Activated CD4-positive, alpha-beta T cell treated with anti-CD3 and anti-CD28 coated beads, Interleukin-2, amount 50 U/mL, for 1 hour (primary cell): ENCODE measurements around the gene FBXO7.

Experiments
- DNase-seq: peaks from one replicate; pipeline ENCODE4 v3.0.0-alpha.2; 2020

FBXO7 gene

DNA sequence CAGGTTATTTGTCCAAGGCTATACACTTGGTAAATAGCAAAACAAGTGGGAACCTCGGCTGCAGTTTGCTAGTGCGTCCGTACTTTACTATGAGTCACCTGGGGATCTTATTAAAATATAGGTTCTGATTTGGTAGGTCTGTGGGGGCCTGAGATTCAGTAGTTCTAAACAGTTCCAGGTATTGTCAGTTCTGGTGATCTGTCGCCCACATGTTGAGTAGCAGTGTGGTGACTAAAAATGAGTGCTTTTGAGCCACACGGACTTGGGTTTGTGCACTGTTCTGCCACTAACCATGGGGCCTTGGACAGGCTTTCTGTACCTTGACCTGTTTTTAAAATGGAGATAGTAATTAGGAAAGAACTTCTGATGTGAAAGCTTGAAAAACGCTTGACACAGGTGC lies 15.7 kb downstream of the FBXO7 start:
- no peak for DNase-seq

DNA sequence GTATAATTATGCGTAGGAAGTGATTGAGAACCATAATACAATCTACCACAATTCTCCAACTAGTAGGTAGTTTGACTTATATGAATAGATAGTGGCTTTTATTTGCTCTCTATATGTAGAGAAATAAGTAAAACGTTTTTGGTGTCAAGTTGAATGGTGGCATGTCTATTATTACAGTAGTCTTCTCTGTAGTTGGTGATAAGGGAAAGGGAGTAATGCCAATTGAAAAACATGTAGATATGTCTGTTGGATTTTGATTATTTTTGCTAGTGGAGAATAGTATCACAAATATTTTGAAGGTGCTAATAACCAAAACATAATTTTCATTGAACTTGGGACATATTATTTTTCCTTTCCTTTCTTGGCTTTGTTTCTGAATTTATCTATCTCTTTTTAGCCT lies 17.5 kb downstream of the FBXO7 start:
- no peak for DNase-seq

DNA sequence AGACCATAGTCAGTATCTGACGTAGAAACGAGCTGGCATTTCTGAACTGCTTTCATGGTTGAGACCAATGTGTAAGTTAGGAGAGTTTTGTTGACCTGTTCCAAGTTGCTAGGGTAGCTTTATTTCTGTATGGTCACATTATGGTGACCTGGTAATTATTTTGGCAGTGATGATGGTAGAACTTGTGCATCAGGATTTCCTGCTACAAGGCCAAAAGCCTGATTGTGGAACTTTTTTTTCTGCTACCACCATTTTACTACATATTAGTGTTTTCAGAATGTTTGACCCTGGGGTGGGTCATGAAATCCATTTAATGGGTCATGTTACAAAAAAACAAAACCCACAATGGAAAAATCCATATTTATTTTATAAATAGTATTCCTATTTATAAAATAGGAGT lies 18.9 kb downstream of the FBXO7 start:
- DNase-seq: no peak

DNA sequence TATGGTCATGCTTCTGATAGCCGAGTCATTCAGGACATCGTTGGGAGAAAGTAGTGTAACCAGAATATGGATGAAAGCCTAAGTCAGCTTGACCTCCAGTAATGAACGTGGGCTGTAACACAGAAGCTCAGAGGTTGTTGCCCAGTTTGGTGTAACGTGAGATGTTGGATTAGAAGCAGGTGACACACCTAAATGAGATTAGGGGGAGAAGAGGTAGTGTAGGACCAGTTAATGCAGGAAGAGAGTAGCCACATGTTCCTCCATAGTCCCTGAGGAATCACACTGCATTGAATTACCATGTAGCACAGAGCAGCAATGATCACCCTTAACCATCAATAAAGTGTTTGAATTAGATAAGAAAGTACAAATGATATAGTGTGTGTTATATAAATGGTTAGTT lies 20.4 kb downstream of the FBXO7 start:
- no peak for DNase-seq

DNA sequence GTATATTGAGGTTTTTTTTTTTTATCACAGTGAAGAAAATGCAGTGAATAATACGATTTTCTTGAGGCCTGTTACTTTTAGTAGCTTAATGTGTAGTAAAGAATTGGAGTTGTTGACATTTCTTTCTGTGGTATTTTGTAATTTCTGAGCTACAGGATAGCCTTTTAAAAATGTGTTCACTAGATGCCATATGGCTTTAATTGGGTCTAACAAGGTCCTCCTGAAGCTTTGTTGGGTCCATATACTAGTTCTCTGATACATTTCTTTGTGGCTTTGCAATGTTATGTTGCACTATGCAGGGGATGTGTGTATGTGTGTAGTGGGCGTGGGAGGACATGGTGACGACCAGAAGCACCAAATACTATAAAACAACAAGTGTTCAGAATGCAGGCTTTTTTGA lies 25.1 kb downstream of the FBXO7 start:
- DNase-seq: no peak

DNA sequence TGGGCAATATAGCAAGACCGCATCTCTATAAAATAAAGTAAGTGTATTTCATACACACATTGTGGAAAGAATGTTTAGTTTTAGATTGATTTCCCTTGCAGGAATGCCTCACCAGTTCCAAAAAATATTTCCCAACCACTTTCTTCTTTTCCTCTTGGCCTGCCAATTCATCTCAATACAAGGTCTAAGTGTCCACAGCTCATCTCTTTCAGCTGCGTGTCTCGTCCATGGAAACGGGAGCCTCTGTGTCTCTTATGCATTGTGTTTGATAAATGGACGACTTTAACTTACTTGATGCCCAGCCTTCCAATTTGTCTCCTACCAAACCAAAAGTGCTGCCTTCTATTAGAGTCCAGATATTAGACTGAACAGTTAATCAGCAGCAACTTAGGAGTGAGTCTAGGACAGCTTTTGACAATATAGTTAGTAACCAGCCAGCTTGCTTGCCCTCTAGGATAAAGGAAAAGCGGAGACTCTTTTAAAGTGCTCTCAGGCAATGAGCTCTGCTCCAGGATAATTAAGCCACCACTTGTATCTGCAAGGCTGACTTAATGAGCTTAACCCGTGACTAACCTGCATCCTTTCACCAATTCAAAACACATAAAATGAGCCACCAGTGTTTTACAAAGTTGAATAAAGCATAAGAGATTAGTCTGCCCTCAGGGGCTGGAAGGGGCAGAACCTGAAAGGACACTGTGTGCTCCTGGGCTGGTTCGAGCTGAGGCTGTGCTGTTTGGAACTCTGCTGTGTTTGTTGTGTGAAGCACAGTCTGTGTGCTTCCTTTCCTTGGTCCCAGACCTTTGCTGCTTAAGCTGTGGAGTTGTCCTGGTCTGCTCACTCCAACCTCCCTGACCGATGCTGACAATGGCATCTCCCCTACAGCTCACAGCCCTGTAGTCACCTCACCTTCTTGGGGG lies 27.5 kb downstream of the FBXO7 start:
- DNase-seq: no peak

DNA sequence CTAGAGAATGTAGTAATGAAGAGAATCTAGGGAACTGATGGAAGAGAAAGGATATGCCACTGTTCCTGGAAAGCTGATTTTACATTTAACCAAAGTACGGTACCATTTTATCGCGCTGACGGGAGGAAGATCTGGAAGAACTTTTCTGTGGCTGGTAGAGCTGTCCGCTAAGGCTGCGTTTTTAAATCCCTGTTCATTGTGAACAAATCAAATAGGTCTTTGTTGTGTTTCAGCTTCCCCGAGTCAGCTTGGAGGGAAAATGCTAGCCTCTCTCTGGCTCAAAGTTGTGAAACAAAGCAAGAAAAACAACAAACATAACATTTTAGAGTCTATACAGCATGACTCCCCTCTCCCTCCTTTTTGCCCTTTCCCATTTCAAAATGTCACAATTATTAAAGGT lies 34.4 kb downstream of the FBXO7 start:
- no peak for DNase-seq

DNA sequence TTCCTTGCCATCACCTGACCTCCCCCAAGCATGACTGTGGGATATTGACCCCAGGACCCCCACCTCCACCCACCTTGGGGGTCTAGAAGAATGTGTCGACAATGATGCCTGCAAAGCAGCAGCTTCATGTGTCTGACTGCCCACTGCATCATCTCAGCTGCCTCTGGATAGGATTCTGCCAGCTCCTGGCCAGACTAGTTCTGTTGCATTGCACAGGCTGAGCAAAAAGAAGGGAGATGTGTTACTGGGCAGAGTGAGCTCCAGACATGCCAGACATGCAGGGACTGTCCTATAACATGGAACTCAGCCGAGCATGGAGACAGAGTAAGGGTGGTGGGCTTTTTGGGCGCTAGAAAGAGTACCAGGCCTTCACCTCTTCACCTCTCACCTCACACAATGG lies 36.7 kb downstream of the FBXO7 start:
- DNase-seq: no peak

DNA sequence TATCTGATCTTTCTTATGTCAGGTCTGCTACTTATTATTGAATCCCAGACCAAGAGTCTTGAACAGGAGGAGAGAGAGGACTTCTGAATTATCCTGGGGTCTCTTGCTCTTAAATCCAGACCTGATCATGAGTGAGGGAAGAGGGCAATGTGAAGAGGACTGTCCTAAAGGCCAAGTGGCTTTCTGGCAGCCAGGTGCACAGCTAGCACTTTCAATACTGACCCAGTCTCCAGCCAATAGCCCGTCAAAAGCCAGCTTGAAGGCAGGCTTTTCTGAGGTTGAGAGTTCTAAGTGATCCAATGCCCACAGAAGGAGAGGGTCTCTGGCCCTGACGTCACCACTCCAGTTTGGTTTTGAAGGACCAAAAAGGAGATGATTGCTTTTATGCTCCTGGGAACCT lies 37.2 kb downstream of the FBXO7 start:
- no peak for DNase-seq

DNA sequence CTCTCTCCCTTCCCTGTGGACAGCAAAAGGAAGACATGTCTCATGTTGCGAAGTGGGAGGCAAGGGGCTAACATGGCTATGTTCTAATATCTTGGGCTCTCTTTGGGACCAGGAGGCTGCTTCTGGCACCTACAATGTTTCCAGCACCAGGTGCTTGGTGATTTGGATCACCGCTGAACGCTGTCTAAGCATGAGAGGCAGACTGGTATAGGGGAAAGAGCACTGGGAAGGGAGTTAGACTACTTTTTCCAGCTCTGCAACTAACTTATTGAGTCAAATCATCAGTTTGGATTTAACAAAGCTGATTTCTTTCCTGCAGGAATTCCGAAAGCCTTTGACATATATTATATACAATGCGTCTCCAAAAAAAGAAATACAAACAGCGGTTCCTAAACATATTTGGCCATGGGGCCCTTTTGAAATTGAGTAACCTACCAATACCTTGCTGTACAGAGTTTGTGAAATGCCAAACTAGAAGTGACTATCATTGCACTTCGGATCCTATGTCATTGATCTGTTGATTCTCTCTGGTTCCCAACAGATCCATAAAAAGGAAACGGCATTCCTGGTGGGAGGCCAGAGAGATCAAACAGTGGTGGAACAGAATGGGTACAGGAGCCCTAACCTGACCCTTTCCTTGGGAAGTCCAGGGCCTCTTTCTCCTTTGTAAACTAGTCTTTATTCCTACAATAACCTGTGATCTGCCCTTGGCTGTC lies 37.8 kb downstream of the FBXO7 start:
- no peak for DNase-seq

DNA sequence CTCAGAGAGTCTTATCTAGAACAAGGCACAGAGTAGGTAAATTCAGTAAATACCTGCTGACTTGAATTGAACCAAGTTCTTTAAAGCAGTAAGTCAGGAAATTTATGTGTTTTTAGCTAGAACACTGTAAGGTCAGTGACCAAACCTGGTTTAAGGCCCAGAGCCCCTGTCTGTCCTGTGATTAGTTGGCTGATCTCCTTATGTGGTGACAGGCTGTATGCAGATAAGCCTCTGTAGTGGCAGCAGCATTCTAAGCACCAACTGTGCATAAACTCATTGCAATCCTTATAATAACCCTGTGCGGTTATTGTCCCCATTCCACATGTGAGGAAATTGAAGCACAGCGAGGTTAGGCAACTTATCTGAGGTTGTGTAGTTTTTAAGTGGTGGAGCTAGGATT lies 40.5 kb downstream of the FBXO7 start:
- no peak for DNase-seq

DNA sequence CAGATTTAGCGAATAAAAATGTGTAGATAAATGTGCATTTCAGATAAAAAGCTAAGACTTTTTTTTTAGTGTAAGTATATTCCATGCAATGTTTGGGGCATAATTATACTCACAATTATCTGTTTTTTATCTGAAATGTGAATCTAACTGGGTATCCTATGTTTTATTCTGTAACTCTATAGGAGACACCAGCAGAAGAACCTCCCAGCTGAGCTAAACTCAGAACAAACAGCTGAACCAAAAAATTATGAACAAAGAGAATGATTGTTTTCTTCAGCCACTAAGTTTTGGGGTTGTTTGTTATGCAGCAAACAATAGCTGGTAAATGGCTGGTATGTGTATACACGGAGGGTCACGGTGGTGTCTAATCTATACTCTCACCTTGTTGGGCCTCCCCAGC lies 42.9 kb downstream of the FBXO7 start:
- DNase-seq: no peak

DNA sequence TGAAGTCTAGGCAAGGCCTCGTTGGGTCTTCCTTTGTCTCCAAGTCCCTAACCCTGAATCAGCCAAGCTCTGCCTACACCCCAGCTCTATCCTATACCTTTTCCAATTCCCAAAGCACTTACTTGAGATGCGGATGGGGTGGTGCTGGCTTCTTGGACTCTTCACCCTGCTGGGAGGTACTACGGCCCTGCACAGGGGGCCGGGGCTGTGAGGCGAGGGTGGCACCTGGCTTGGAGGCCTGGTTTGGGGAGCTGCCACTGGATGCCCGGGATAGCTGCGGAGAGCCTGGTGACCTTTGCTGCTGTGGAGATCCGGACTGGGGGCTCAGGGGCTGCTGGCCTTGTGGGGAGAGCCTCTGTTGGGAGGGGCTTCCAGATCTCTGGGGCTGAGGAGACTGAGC lies 43.3 kb downstream of the FBXO7 start:
- DNase-seq: no peak

DNA sequence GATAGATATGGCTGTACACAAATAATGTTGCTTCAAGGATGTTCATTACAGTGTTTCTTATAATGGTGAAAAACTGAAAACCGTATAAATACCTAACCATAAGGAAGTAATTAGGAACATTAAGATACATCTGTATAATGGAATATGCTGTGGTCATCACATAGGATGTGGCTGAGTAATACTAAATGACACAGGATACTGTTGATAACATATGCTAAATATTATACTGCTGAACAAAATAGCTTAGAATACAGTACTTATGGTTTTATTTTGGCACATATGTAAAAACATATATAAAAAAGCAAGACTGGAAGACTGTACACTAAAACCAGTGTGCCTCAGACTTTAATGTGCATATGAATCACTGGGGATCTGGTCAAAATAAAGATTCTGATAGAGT lies 43.8 kb downstream of the FBXO7 start:
- DNase-seq: no peak

DNA sequence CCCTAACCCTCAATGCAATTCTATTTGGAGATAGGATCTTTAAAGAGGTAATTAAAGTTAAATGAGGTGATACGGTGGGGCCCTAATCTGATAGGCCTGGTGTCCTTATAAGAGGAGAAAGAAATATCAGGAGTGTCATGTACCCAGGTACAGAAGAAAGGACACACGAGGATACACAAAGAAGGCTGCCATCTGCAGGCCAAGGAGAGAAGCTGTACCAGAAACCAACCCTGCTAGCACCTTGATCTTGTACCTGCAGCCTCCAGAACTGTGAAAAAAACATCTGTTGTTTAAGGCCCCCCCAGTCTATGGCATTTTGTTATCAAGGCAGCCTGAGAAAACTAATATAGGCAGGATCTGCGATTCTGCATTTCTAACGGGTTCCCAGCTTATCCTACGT lies 44.2 kb downstream of the FBXO7 start:
- DNase-seq: no peak

DNA sequence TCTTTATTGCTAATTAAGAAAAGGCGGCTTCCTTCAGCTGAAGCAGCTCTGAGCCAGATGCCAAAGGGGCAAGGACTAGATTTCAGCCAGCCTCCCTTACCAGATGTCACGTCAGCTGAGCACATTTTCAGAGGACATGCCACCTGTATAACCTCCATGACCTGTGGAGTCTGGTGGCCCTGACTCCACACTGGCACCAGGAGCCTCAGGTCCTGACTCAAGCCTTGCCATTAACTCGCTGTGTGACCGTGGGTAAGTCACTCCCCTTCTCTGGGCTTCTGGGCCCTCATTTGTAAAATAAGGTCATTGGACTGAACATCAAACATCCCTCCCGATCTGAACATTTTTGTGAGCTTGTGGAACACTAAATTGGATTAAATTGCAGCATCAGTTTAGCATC lies 46.0 kb downstream of the FBXO7 start:
- no peak for DNase-seq

DNA sequence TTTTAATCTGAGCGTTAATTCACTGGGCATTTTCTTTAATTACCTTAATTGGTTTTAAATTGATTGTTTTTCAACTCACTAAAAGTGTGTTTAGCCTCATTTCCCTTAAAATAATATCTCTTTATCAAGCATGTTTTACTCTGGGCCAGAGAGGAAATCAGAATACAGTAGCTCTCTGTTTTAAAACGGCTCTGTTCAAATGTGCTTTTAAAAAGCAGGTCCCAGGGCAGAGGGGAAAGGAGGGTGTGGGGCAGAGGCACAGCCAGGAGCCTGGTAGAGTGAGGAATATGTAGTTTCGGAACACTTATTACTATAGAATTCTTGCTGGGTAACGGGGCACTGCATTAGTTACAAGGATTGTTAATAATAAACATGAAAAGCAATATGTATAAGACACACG lies 47.6 kb downstream of the FBXO7 start:
- no peak for DNase-seq

DNA sequence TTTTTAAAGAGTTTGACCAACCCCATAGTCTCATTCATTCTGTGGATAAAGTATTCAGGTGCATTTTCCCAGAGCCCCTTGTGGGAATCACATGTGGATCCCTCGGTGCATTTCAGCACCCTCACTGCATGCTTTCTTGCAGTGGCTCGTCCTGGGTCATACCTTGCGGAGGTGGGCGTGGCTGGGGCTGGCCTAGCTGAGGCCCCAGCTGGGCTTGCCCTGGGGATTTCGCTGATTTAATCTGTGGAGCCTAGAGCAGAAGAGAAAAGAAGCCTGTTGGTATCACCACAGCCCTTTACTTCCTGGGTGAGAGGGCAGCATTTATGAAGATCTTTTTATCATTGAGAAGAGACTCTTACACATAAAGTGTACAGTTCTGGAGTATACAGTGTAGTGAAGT lies 53.1 kb downstream of the FBXO7 start:
- DNase-seq: no peak

DNA sequence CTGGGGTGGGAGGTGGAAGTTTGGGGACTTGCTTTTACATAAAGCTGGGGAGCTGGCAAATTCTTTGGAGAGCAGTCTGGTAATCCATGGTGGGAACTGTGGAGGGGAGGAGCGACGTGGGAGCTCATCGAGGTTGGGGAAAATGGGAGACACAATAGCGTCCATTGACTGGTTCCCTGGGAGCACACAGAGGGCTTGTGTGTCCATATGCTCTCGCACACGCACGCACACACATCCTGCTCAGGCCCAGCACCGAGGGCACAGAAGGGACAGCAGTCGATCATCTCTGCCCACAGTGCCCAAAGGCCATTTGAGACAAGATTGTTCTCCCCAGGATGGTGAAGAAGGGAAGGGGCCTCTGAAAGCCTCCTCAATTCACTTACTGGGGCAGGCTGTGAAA lies 53.7 kb downstream of the FBXO7 start:
- no peak for DNase-seq

DNA sequence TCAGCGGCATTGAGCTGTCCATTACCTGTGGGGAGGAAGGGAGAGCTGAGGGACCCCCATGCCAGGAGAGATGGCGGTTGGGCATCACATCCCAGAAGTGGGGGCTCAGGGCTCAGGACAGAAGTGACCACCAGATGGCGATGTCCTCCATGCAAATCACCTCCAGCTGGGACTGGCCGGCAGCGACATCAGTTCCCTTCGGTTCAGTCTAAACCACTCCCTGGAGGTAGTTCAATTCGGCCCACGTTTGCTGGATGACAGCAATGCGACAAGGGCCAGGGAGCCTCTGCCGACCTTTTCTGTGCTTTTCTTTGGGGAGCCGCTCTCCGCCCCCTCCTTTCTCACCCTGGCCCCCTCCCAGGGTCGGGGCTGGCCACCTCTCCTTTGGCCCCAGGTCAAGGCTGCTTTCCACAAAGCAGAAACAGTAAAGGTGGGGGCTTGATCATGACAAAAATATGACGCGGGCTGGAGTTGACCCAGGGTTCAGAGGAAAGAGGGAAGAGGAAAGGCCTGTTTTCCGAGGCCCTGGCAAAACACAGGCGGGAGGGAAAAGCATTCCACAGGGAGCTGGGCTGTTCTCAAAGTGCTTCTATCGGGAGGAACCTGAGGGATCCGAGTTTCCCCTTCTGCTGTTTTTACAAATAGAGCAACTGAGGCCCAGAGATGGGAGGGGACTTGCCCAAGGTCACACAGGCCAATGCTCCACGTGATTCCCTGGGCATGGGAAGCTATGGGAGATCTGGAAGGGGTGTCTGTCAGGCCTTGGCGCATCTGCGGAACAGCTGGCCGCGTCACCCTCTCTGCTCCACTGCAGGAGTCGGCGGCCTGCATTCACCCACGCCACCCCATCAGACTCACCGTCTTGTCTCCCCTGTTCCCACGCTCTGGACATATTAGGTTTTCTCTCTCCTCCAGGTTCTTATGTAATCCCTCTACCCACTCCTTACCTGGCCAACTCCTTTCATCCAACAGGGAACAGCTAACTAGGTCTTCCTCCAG lies 54.7 kb downstream of the FBXO7 start:
- peak; percentile 55 for DNase-seq

DNA sequence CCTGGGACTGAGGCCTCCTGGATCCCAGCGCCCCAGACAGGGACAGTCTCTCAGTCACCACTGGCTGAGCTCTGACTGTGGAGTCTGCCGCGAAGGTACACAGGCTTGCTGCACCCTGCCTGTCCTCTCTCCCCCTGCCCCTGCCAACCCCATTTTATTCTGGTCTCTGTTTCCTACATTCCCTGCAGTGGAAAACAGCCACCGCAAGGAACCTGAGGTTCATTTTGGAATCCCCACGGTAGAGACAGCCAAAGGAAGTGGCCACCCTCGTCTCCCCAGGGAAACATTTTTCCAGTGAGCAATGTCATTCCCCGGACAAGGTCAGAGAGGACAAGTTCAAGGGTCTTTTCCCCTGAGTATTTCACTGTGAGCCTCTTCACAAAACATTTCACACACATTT lies 56.6 kb downstream of the FBXO7 start:
- no peak for DNase-seq

DNA sequence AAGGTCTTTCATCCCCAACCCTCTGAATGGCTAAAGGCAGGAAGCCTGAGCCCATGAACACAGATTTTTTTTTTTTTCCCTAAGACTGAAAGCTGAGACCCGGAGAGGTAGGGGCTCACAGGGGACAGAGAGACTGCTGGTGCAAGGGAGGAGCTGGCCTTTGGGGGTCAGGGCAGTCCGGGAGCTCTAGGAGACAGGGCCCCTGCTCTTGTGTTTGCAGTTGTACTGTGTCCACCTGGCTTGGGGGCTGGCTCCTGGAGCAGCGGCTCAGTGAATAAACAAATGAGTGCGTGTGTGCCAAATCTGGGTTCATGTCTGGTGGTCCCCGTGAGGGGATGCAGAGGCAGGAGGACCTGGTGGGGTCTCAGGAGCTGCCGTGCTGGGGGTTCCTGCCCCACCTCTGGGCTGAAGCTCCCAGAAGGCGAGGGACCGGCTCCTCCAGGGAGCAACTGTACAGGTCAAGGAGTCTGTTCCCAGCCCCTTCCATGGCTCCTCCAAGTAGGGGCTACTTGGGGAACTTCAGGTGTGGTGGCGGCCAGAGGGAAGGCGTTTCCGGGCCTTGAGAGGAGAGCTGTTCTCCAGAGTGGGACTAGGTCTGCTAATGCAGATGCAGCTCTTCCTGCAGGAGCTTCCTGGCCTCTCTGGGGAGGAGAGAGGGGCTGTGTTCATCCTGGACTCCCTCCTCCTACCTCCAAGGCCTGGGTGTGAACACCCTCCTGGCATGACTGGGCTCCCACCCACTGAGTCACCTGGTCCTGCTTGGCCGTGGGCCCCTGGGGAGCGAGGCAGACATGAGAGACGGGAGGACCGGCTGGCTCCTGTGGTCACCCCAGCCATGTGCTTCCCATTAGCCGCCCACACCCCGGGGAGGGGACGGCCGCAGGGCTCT lies 57.6 kb downstream of the FBXO7 start:
- no peak for DNase-seq
